T-helper 22 cell (primary cell): ENCODE results near the gene CACNB2.

ENCODE experiments used
- DNase-seq: peaks from one replicate; pipeline ENCODE4 v3.0.0-alpha.2; 2020; ENCODE audit warnings: low read depth

Gene CACNB2

DNA sequence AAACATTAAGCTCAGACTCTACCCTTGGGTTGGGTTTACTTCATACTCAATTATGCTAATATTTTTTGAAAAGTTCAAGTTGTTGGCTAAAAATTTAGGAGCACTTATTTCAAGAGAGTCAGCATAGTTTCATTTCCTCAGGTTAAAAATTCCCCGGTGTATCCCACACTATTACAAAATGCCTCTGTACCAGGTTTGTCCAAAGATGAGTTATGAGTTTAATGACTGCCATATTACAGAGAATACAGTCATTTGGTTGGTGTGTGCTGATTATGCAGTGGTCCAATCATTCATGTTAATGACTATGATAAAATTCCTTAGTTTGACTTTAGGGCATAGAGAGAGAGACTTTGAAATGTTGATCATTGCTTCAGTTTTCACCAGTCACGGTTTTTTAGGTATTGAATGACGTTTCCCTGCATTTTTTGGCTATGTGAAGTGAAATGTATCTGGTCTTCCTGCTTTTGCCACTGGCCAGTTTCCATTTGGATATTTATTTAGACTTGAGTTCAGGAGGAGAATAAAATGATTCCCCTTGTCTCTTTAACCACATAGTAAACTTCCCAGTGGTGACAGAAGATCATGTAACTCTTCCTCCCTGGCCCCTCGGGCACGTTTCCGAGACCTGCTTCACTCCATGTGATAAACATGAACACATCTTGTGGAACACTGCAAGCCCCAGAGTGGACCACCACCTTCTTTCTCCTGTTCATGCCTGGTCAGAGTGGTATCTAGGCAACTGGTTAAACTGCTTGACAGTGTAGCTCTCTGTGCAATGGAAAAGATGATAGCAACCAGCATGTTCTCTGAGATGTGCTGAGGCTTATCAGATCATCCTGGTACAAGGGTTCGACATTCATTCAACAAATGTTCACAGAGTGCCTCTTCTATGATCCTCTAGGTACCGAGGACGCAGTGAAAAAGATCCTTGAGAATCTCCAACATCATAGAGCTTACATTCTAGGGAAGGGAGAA is 153.6 kb downstream of the CACNB2 start:
- no peak for DNase-seq

DNA sequence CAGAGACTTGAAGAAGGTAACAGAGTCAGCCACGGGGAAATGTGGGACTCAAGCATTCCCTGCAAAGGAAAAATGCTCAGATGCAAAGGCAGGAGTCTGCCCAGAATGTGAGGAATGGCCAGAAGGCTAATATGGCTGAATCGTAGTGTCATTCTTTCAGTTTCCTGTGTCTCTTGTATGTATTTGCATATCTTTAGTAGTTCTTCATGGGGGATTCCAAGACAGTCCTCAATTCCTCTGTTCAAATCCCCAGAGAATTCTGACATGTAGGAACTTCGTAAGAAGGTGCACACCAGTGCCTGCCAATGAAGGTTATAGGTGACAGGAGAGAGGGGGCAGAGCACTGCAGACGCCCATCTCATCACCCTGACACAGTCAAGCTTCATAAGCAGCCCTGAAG is 154.4 kb downstream of the CACNB2 start:
- no peak for DNase-seq

DNA sequence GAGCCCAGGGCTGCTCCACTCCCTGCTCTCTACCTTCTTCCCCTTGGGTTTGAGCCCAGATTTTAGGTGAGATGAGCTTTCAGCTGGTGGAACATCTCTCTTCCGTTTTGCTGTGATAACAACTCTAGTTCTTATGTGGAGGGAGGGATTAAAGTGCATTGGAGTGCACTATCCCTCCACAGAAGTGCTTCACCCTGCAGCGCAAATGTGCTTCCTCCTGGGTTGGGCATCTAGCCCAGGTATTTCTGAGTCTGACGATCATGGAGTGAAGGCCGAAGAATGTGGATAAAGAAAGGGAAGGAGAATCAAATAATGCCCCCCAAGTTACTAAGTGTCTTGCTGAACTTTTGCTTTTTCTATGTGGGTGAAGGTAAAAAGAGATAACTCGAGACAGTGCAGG is 157.4 kb downstream of the CACNB2 start:
- DNase-seq = no peak

- DNase-seq = no peak
Observed at GRCh38 chr10:18298256-18298655, 158.0 kb downstream of the CACNB2 start.

DNA sequence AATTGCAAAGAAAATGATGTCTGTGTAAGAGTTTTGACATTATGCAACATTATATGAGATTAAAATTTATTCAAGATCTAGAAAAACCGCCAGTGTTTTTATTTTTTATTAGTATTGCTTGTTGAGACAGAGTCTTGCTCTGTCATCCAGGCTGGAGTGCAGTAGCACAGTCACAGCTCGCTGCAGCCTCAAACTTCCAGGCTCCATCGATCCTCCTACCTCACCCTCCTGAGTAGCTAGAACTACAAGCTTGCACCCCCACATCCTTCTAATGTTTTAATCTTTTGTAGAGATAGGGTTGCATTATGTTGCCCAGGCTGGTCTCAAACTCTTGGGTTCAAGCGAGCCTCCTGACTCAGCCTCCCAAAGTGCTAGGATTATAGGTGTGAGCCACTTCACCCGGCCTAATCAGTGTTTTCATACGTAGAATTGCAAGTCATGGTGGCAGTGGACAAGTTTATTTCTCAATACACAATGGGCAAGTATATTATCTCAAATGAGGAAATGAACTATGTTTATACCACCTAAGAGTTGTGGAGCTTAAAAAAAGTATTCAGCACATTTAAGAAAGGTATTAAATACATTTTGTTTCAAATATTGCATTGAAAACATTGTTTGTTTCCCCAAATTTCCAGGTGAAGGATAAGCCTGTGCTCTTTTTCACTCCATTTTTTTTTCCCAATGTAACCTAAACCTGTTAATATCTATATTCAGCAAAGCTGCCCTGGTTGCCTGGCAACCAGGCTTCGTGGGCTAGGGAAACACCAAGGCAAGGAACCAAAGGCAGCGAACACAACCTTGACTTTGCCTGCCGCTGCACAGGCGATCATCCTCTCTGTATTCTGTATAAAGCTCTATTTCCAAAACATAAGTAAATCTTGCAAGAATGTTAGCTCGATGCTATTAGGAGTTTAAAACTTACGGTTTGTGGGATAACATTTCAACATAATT is 163.9 kb downstream of the CACNB2 start:
- no peak for DNase-seq

GRCh38 chr10:18306031-18306430 is 165.8 kb downstream of the CACNB2 start:
- DNase-seq = no peak

GRCh38 chr10:18308600-18308999 is 168.4 kb downstream of the CACNB2 start:
- DNase-seq = no peak

GRCh38 chr10:18310761-18311160 is 170.5 kb downstream of the CACNB2 start:
- no peak for DNase-seq

- DNase-seq = no peak
Observed at GRCh38 chr10:18312374-18313139, 172.3 kb downstream of the CACNB2 start.

GRCh38 chr10:18313140-18313530 is 172.9 kb downstream of the CACNB2 start:
- no peak for DNase-seq

- DNase-seq = no peak
Observed at GRCh38 chr10:18313626-18314025, 173.4 kb downstream of the CACNB2 start.

DNA sequence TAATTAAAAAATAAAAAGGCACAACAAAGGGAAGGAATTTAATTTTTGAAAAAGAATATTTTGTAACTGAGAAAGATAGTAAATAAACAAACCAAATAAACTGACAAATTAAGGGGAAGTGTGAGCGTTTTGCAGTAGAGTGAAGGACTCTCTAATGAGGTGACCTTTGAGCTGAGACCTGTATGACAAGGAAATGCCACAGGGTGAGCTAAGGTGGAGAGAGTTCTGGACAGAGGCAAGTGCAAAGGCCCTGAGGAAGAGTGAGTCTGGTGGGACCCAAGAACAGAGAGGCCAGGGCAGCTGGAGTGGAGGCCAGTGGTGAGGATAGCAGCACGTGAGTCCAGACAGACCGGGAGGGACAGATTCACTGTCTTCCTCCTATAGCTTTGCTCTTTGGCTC is 179.4 kb downstream of the CACNB2 start:
- DNase-seq = no peak

DNA sequence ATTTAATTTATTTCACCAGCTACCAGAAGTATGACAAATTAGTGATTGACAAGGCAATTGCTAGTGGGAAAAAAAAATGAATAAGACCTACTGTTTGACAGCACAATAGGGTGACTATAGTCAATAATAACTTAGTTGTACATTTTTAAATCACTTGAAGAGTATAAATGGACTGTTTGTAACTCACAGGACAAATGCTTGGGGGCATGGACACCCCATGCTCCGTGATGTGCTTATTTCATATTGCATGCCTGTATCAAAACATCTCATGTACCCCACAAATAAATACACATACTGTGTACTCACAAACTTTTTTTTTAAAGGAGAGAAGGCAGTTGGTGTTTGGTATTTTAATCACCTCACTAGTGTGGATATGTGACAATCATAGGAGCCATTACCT is 181.1 kb downstream of the CACNB2 start:
- DNase-seq = no peak

DNA sequence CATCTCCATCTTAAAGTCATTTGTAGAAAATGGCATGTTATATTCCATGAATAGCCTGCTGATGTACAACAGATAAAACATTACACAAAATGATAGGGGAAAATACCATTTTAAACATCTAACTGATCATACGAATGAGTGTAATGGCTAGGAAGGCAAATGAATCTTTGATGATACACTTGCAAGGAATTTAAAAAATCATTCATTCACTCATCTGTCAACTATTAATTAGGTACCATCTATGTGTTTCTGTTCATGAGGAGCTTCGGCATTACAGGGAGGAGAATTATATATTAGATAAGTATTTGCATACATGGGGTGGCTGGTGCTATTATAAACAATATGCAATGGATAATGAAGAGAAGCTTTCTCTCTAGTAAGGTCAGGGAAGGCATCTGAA is 183.7 kb downstream of the CACNB2 start:
- DNase-seq = no peak

DNA sequence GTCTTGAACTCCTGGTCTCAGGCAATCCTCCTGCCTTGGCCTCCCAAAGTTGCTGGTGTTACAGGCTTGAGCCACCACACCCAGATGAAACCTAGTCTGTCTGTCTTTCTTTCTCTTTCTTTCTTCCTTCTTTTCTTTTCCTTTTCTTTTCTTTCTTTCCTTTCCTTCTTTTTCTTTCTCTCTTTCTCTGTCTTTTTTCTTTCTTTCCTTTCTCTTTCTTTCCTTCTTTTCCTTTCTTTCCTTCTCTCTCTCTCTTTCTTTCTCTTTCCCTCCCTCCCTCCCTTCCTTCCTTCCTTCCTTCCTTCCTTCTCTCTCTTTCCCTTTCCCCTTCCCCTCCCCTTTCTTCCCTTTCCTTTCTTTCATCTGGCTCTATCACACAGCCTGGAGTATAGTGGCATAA is 185.2 kb downstream of the CACNB2 start:
- DNase-seq = no peak

- no peak for DNase-seq
Observed at GRCh38 chr10:18325889-18326531, 185.8 kb downstream of the CACNB2 start.

DNA sequence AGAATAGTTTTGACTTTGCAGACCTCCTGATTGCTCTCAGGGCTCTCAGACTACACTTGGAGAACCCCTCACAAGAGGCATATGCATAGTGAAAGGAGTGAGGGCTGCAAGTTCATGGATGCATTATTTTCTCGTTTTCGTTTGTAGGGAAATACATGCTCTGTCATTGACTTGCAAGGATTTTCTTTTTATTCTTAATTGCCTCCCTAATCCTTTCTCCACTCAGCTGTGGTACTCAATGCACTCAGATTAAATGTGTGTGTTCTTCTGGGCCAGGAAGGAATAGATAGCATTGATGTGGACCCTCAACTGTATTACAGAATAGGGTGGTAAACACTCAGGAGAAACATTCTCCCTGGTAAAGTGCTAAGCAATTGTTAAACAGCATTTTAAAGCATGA is 188.7 kb downstream of the CACNB2 start:
- no peak for DNase-seq

DNA sequence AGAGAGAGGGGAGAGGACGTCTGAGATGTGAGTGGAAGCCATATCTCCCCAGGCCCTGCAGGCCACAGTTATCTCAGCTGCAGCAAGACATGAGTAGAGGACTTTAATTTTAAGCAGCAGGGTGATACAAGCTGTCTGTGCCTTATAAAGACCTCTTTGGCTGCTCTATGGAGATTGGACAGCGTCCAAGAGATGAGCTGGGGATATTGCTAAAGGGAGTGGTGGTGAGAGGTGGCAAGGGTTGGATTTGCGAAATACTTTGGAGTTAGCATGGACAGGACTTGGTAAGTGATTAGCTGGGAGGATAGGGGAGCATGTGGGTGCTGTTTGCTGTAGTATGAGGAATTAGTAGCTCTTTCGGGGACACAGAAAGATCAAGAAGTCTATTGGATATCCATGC is 191.8 kb downstream of the CACNB2 start:
- DNase-seq = no peak

- no peak for DNase-seq
Observed at GRCh38 chr10:18332484-18332883, 192.3 kb downstream of the CACNB2 start.

GRCh38 chr10:18333621-18334020 is 193.4 kb downstream of the CACNB2 start:
- DNase-seq = no peak

GRCh38 chr10:18334116-18334867 is 194.1 kb downstream of the CACNB2 start:
- DNase-seq = no peak
